IPS DF 6.9 (cell line): ENCODE data around the gene LSM6.
A peak's percentile ranks its signal among the peaks of the same experiment; 100 is the strongest.

Source experiments
- DNase-seq: peaks from one replicate; pipeline ENCODE4 v3.0.0-alpha.2; 2013; ENCODE audit warnings: low read depth, low spot score
- H3K27ac ChIP-seq: one replicate; pipeline ENCODE4 v1.5.1; 2013; ENCODE audit warnings: low read length, control low read depth
- H3K27me3 ChIP-seq: 2 replicates; pipeline ENCODE4 v1.6.1; 2013; ENCODE audit warnings: mild to moderate bottlenecking, low read length; ENCODE audit not compliant: control insufficient read depth, insufficient read depth
- H3K36me3 ChIP-seq: 2 replicates; pipeline ENCODE4 v1.6.1; 2013; ENCODE audit warnings: low read length; ENCODE audit not compliant: control insufficient read depth, insufficient read depth
- H3K4me1 ChIP-seq: 2 replicates; pipeline ENCODE4 v1.6.1; 2013; ENCODE audit warnings: low read length; ENCODE audit not compliant: control insufficient read depth, insufficient read depth
- H3K4me3 ChIP-seq: 2 replicates; pipeline ENCODE4 v1.5.1; 2013; ENCODE audit warnings: mild to moderate bottlenecking, low read length
- H3K9me3 ChIP-seq: 2 replicates; pipeline ENCODE4 v1.6.1; 2013; ENCODE audit warnings: low read length, inconsistent platforms; ENCODE audit not compliant: control insufficient read depth, insufficient read depth
- WGBS: extraction: QIAGEN DNeasy Blood & Tissue Kit; methylation state at CpG from one replicate; pipeline ENCODE4 v1.1.7; 2013; ENCODE audit warnings: mixed read lengths, missing lambda C conversion rate; ENCODE audit not compliant: insufficient read length, insufficient coverage; 5-methylcytosine and 5-hydroxymethylcytosine counted together

The LSM6 gene

GRCh38 chr4:146175541-146176453 lies at the start of gene LSM6:
LSM6 (plus strand) TSS chr4:146175718; CDS start chr4:146182922, 7,204 bp downstream.
- WGBS, result no CpG with 5 or more reads among the region's 75 CpGs
- Histone ChIP-seq H3K36me3 (no peaks in the 10 kb centered on the region), H3K27ac (no peak within 1 kb of the TSS), H3K4me1 (no peaks in the 10 kb centered on the region), H3K9me3 (no peaks in the 10 kb centered on the region), H3K27me3 (no peaks in the 10 kb centered on the region), H3K4me3 (peak within 1 kb of the TSS; percentile 64)
- peak; percentile 52 for DNase-seq

- no CpG with 5 or more reads among the region's 7 CpGs for WGBS
- no peaks in the 10 kb centered on the region for H3K36me3 ChIP-seq
- no peak for DNase-seq
- no peaks in the 10 kb centered on the region for H3K4me1 ChIP-seq
- H3K27me3 ChIP-seq, result no peaks in the 10 kb centered on the region
- H3K27ac ChIP-seq, result no peak overlapping the region
- no peak overlapping the region for H3K4me3 ChIP-seq
- no peaks in the 10 kb centered on the region for H3K9me3 ChIP-seq
Observed at GRCh38 chr4:146132445-146132844, 43.1 kb upstream of the LSM6 start.

- Histone ChIP-seq H3K36me3 (no peaks in the 10 kb centered on the region), H3K27ac (no peak overlapping the region), H3K27me3 (no peaks in the 10 kb centered on the region), H3K9me3 (no peaks in the 10 kb centered on the region), H3K4me3 (no peak overlapping the region), H3K4me1 (no peaks in the 10 kb centered on the region)
- WGBS, result no CpG with 5 or more reads among the region's 8 CpGs
- no peak for DNase-seq
Observed at GRCh38 chr4:146134761-146135445, 40.6 kb upstream of the LSM6 start.

DNA sequence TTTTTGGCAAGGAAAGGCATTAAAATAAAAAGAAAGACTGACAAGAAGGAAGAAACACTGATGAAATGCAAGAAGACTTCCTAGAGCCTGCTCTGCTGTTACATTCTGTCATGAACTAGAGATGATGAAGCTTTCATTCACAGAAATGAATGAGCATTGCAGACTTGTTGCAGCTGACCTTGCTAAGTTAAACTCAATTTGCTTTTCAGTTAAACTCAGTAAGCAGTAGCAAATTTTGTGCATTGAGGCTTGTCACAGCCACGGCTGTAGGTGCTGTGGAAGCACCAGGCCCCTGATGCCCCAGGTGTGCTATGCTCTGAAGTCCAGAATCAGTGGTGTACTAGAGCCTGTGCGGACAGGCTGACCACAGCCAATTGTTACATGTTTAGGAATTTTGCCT lies 39.6 kb upstream of the LSM6 start:
- no CpG with 5 or more reads among the region's 2 CpGs for WGBS
- H3K36me3 ChIP-seq, result no peaks in the 10 kb centered on the region
- H3K4me3 ChIP-seq, result no peak overlapping the region
- no peaks in the 10 kb centered on the region for H3K27me3 ChIP-seq
- H3K27ac ChIP-seq, result no peak overlapping the region
- no peaks in the 10 kb centered on the region for H3K9me3 ChIP-seq
- no peak for DNase-seq
- no peaks in the 10 kb centered on the region for H3K4me1 ChIP-seq

DNA sequence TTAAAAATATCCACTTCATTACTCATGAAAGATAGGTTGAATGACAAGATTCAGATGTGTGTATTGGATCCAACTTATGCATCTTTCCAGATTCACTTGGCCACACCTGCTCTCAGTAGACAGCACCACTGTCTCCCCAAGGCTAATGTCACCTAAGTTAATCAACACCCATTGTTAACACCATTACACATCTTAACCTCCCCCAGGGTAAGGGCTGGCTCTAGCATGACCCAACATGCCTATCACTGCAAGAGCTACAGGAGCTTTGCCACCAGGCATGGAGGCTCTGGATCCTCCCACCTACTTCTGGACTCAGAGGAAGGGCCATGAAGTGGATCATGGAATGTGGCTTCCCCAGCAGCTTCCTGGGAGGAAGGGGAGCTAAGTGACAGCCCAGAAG lies 32.8 kb upstream of the LSM6 start:
- H3K36me3 ChIP-seq, result no peaks in the 10 kb centered on the region
- H3K4me3 ChIP-seq, result no peak overlapping the region
- H3K4me1 ChIP-seq, result no peaks in the 10 kb centered on the region
- H3K27ac ChIP-seq, result no peak overlapping the region
- no peaks in the 10 kb centered on the region for H3K27me3 ChIP-seq
- DNase-seq, result no peak
- no peaks in the 10 kb centered on the region for H3K9me3 ChIP-seq

GRCh38 chr4:146143888-146144287 lies 31.6 kb upstream of the LSM6 start:
- H3K36me3 ChIP-seq, result no peaks in the 10 kb centered on the region
- H3K27ac ChIP-seq, result no peak overlapping the region
- no peak overlapping the region for H3K4me3 ChIP-seq
- H3K27me3 ChIP-seq, result no peaks in the 10 kb centered on the region
- no peaks in the 10 kb centered on the region for H3K9me3 ChIP-seq
- no peaks in the 10 kb centered on the region for H3K4me1 ChIP-seq
- DNase-seq, result no peak
- WGBS, result no CpG with 5 or more reads among the region's 3 CpGs

GRCh38 chr4:146146918-146147317 lies 28.6 kb upstream of the LSM6 start:
- Histone ChIP-seq H3K27me3 (no peaks in the 10 kb centered on the region), H3K36me3 (no peaks in the 10 kb centered on the region), H3K4me1 (no peaks in the 10 kb centered on the region), H3K27ac (no peak overlapping the region), H3K9me3 (no peaks in the 10 kb centered on the region), H3K4me3 (no peak overlapping the region)
- no peak for DNase-seq
- WGBS, result no CpG with 5 or more reads among the region's 3 CpGs

DNA sequence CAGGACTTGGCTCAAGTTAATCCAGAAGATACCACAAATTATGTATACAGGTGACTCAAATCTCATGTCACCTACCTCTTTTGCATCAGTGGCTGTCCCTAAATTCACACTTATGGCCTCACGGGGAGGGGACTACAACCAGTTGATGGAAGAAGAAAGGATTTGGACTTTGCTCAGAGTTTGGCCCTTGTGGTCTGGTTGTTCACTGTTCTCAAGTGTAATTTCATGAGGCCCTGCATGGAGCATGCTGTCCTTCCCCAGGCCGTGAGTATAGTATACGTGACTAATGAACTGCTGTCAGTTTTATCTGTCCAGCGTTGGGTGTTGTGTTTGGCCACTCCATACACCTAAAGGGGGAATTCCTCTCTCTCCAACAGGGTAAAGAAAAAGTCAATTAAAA lies 27.5 kb upstream of the LSM6 start:
- no peaks in the 10 kb centered on the region for H3K36me3 ChIP-seq
- H3K4me3 ChIP-seq, result no peak overlapping the region
- DNase-seq, result no peak
- no peaks in the 10 kb centered on the region for H3K9me3 ChIP-seq
- no peaks in the 10 kb centered on the region for H3K4me1 ChIP-seq
- H3K27me3 ChIP-seq, result no peaks in the 10 kb centered on the region
- no CpG with 5 or more reads among the region's 4 CpGs for WGBS
- H3K27ac ChIP-seq, result no peak overlapping the region

GRCh38 chr4:146154057-146154456 lies 21.5 kb upstream of the LSM6 start:
- Histone ChIP-seq H3K27me3 (no peaks in the 10 kb centered on the region), H3K4me1 (no peaks in the 10 kb centered on the region; the same call in 1 of the 2 replicates), H3K36me3 (no peaks in the 10 kb centered on the region), H3K4me3 (no peak overlapping the region), H3K9me3 (no peaks in the 10 kb centered on the region), H3K27ac (no peak overlapping the region)
- WGBS, result no CpG with 5 or more reads among the region's 2 CpGs
- no peak for DNase-seq

DNA sequence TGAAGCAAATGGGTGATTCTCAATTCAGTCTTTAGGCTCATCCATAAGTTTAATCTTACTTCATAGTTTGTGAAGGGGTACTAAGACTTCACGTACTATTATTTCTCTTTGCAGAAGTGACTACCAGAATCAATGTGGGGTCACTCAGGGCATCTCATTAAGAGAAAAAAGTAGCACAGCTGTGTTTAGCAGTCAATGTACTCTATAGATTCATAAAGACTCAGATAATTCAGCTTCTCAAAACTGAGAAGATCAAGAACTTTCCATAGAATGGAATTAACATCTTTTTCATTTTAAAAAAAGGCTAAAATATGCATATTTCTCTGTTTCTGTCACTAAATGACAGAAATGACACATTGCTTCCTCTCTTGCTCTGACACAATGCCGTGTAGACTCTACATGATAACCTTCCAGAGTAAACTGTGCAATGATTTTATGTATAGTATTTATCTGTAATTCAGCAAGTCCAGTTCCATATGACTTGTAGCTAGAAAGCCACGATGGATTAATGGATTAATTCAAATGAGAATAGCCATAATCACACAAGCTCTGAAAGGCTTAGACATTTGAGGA lies 20.3 kb upstream of the LSM6 start:
- no peak for DNase-seq
- no peaks in the 10 kb centered on the region for H3K27me3 ChIP-seq
- WGBS, result no CpG with 5 or more reads among the region's 3 CpGs
- H3K4me3 ChIP-seq, result no peak overlapping the region
- H3K9me3 ChIP-seq, result no peaks in the 10 kb centered on the region
- no peaks in the 10 kb centered on the region; the same call in 1 of the 2 replicates for H3K4me1 ChIP-seq
- no peaks in the 10 kb centered on the region for H3K36me3 ChIP-seq
- H3K27ac ChIP-seq, result no peak overlapping the region
